GM12878 (cell line): ENCODE results near the gene FOXN4. TPM values are rescaled to one million over a fixed set of nuclear protein-coding genes. Genes with fewer than 3 reads are reported as not detected.

Experiments used
- ATAC-seq: fragments of 200-7000 bp; cut with Tn5 transposase; 3 replicates; pipeline ENCODE4 v1.9.1; 2020; ENCODE audit warnings: mild to moderate bottlenecking, moderate library complexity
- BruUV-seq: library from RNA; stranded (reverse); fragments of 400-500 nt; replicated peaks from 2 replicates; lab custom pipeline; 2021; lab: Mats Ljungman, UMichigan
- CTCF ChIA-PET: fragments of 300-600 bp; sonication (Branson Sonifier 250); formaldehyde crosslinking; extraction: SDS; loops from one replicate; lab custom pipeline; 2021; ENCODE audit warnings: inconsistent platforms; lab: Yijun Ruan, JAX
- POLR2A ChIA-PET: fragments of 350-600 bp; formaldehyde crosslinking; extraction: SDS; loops from one replicate; lab custom pipeline; 2021; ENCODE audit warnings: inconsistent platforms; lab: Charles Lee
- RAD21 ChIA-PET: fragments of 300-600 bp; sonication (Branson Sonifier 250); formaldehyde crosslinking; loops from one replicate; lab custom pipeline; 2023; ENCODE audit warnings: antibody characterized with exemption; ENCODE audit not compliant: unreplicated experiment; lab: Charles Lee
- SMC1A ChIA-PET: fragments of 300-600 bp; sonication (Branson Sonifier 250); formaldehyde crosslinking; loops from one replicate; lab custom pipeline; 2023; ENCODE audit not compliant: unreplicated experiment, uncharacterized antibody; lab: Charles Lee
- DNase-seq: peaks from one replicate; pipeline ENCODE4 v3.0.0-alpha.2; 2011; ENCODE audit warnings: low read depth, low spot score
- FAIRE-seq: peaks from 3 replicates; lab custom pipeline; 2011; peaks lifted over from hg19 to GRCh38; lab: Jason Lieb, UNC
- H2AFZ ChIP-seq: 2 replicates; pipeline ENCODE4 v1.6.0; 2011; ENCODE audit warnings: low read depth, low read length, control low read depth; ENCODE audit not compliant: control insufficient read depth
- H3K27ac ChIP-seq: 2 replicates; pipeline ENCODE4 v1.5.1; 2011; ENCODE audit warnings: control low read depth; ENCODE audit not compliant: control insufficient read depth, insufficient read depth
- H3K27me3 ChIP-seq, 2 experiments: replicated peaks in 1 of 2; 2 replicates each; pipeline versions ENCODE4 v1.6.0 to v1.6.1; 2011; ENCODE audit warnings: low read length in 1 of 2; ENCODE audit not compliant: control insufficient read depth in 2 of 2, insufficient read depth in 2 of 2
- H3K36me3 ChIP-seq, 2 experiments: 2 replicates each; pipeline ENCODE4 v1.5.1; 2011; ENCODE audit warnings: low read length in 1 of 2; ENCODE audit not compliant: control insufficient read depth in 2 of 2, insufficient read depth in 2 of 2
- H3K4me1 ChIP-seq: 2 replicates; pipeline ENCODE4 v1.6.1; 2011; ENCODE audit warnings: mild to moderate bottlenecking, low read length, moderate library complexity, mixed read lengths; ENCODE audit not compliant: control insufficient read depth, insufficient read depth
- H3K4me2 ChIP-seq: 2 replicates; pipeline ENCODE4 v1.6.0; 2011; ENCODE audit warnings: control low read depth; ENCODE audit not compliant: control insufficient read depth, insufficient read depth
- H3K4me3 ChIP-seq: fragments of 200-600 bp; sonication (generic); 2 replicates; pipeline ENCODE4 v1.5.1; 2016
- H3K79me2 ChIP-seq: 2 replicates; pipeline ENCODE4 v1.6.0; 2011; ENCODE audit warnings: low read length; ENCODE audit not compliant: control insufficient read depth, insufficient read depth
- H3K9ac ChIP-seq: 2 replicates; pipeline ENCODE4 v1.8.0; 2011; ENCODE audit warnings: low read length, control low read depth, mixed read lengths; ENCODE audit not compliant: control insufficient read depth, insufficient read depth
- H3K9me3 ChIP-seq: replicated peaks from 3 replicates; pipeline ENCODE4 v1.5.1; 2011; ENCODE audit warnings: mild to moderate bottlenecking, low read length; ENCODE audit not compliant: control insufficient read depth, insufficient read depth
- H4K20me1 ChIP-seq: 2 replicates; pipeline ENCODE4 v1.6.0; 2011; ENCODE audit not compliant: control insufficient read depth, insufficient read depth
- ASH2L ChIP-seq: fragments of 300-600, 200-600 bp; sonication (generic); IDR thresholded peaks from 2 replicates; pipeline ENCODE4 v1.6.1; 2017; ENCODE audit warnings: low read depth, mild to moderate bottlenecking, borderline replicate concordance
- ATF2 ChIP-seq: IDR thresholded peaks from 2 replicates; pipeline ENCODE4 v1.6.1; 2012; ENCODE audit warnings: low read length, inconsistent platforms
- BHLHE40 ChIP-seq, 2 experiments: fragments of 450-650 bp in 1 of 2; IDR thresholded peaks; 2 replicates each; pipeline ENCODE4 v1.6.1; 2011 to 2017; ENCODE audit warnings: low read depth in 2 of 2, borderline replicate concordance in 1 of 2, improper control_type of control experiment in 1 of 2, low read length in 1 of 2, mild to moderate bottlenecking in 1 of 2
- EED ChIP-seq: sonication (generic); IDR thresholded peaks from 2 replicates; pipeline ENCODE4 v1.6.1; 2016; ENCODE audit warnings: antibody characterized with exemption, low read depth
- EP300 ChIP-seq, 2 experiments: fragments of 150-350 bp in 1 of 2; IDR thresholded peaks; 2 replicates each; pipeline ENCODE4 v1.6.1; 2011 to 2012; ENCODE audit warnings: low read depth in 2 of 2, low read length in 2 of 2, borderline replicate concordance in 1 of 2, improper control_type of control experiment in 1 of 2, inconsistent platforms in 1 of 2; ENCODE audit not compliant: control insufficient read depth in 1 of 2
- ETV6 ChIP-seq, 2 experiments: fragments of 450-650 bp in 1 of 2; IDR thresholded peaks in 1 of 2; conservative IDR thresholded peaks in 1 of 2; 2 replicates each; pipeline ENCODE4 v1.6.1; 2014; ENCODE audit warnings: antibody characterized with exemption in 1 of 2, borderline replicate concordance in 1 of 2, low read depth in 1 of 2, mild to moderate bottlenecking in 1 of 2, moderate library complexity in 1 of 2
- EZH2 ChIP-seq: IDR thresholded peaks from 2 replicates; pipeline ENCODE4 v1.6.1; 2012; ENCODE audit warnings: low read depth, mild to moderate bottlenecking, control low read depth, inconsistent platforms, low read length, borderline replicate concordance; ENCODE audit not compliant: control insufficient read depth
- FOXK2 ChIP-seq: fragments of 450-650 bp; IDR thresholded peaks from 2 replicates; pipeline ENCODE4 v1.6.1; 2017; ENCODE audit warnings: mild to moderate bottlenecking, moderate library complexity
- IKZF2 ChIP-seq, 2 experiments: fragments of 450-650 bp; IDR thresholded peaks; 2 replicates each; pipeline ENCODE4 v1.6.1; 2017; ENCODE audit warnings: mild to moderate bottlenecking in 2 of 2, moderate library complexity in 2 of 2
- IRF4 ChIP-seq: IDR thresholded peaks from 2 replicates; pipeline ENCODE4 v1.6.1; 2011; ENCODE audit warnings: low read depth, low read length
- JUNB ChIP-seq: IDR thresholded peaks from 2 replicates; pipeline ENCODE4 v1.6.1; 2016; ENCODE audit warnings: antibody characterized with exemption, mild to moderate bottlenecking
- MEF2B ChIP-seq: fragments of 450-650 bp; IDR thresholded peaks from 2 replicates; pipeline ENCODE4 v1.6.1; 2018; ENCODE audit warnings: mild to moderate bottlenecking, moderate library complexity; ENCODE audit not compliant: partially characterized antibody, poor library complexity, severe bottlenecking
- MLLT1 ChIP-seq: fragments of 450-650 bp; IDR thresholded peaks from 2 replicates; pipeline ENCODE4 v1.6.1; 2016; ENCODE audit warnings: mild to moderate bottlenecking
- NFIC ChIP-seq: IDR thresholded peaks from 2 replicates; pipeline ENCODE4 v1.6.1; 2012; ENCODE audit warnings: low read depth, mild to moderate bottlenecking, inconsistent platforms, low read length, moderate library complexity
- NFYA ChIP-seq: IDR thresholded peaks from 2 replicates; pipeline ENCODE4 v1.6.1; 2011; ENCODE audit warnings: low read depth, mild to moderate bottlenecking, low read length, improper control_type of control experiment, borderline replicate concordance
- NR2F1 ChIP-seq: fragments of 450-650 bp; conservative IDR thresholded peaks from 2 replicates; pipeline ENCODE4 v1.6.1; 2017; ENCODE audit warnings: mild to moderate bottlenecking
- SREBF1 ChIP-seq: IDR thresholded peaks from 2 replicates; pipeline ENCODE4 v1.6.1; 2012; ENCODE audit warnings: mild to moderate bottlenecking, low read length
- TCF7 ChIP-seq: IDR thresholded peaks from 2 replicates; pipeline ENCODE4 v1.6.1; 2014; ENCODE audit warnings: antibody characterized with exemption, borderline replicate concordance
- WGBS: methylation state at CpG from one replicate; pipeline ENCODE4 v1.1.6; 2016; ENCODE audit warnings: low lambda C conversion rate; ENCODE audit not compliant: insufficient replicate concordance, insufficient coverage; ENCODE audit errors: missing lambda C conversion rate; 5-methylcytosine and 5-hydroxymethylcytosine counted together
- in situ Hi-C: fragments of 300-500 bp; cut with MboI; formaldehyde crosslinking; loops from 9 replicates; pipeline ENCODE4 v1.14.3; 2018; ENCODE audit warnings: mixed read lengths
- intact Hi-C: fragments of 100-400 bp; cut with micrococcal nuclease; formaldehyde crosslinking; loops from one replicate; pipeline ENCODE4 v1.14.2; 2022; ENCODE audit not compliant: unreplicated experiment
- polyA plus RNA-seq, 11 experiments: library from polyadenylated mRNA; depleted of rRNA in 4 of 11; unstranded in 6 of 11; stranded (reverse) in 5 of 11; fragments of >200 nt; fragmentation: Nextera tagmentation in 4 of 11; fragmentation: Illumina TruSeq in 1 of 11; extraction: Ambion mirVana in 4 of 11; extraction: Trizol in 1 of 11; gene quantifications; 1 replicate in 1 of 11; 2 replicates in 10 of 11; pipeline versions ENCODE4 v1.2.1 to v1.2.3, GENCODE V29; 2011 to 2016; ENCODE audit warnings: inconsistent platforms in 2 of 11, missing spikeins in 2 of 11, low read depth in 1 of 11
- total RNA-seq, 4 experiments: library from RNA; depleted of rRNA in 3 of 4; stranded (reverse); fragments of >200 nt in 3 of 4; fragmentation: Illumina TruSeq in 1 of 4; extraction: Trizol in 1 of 4; gene quantifications; 2 replicates each; pipeline versions ENCODE4 v1.2.1 to v1.2.3, GENCODE V29; 2013 to 2021

Gene FOXN4
- total and polyA plus RNA-seq, 10 of the 15 experiments (the other 5 are each of a cell fraction or from before 2014, with no cell fraction given), result not detected

- Histone ChIP-seq H3K9me3 (no peaks in the 10 kb centered on the region), H2AFZ (0 out of 2 replicates have a peak overlapping the region, but pooled peaks have one; percentile 12), H3K4me1 (no peaks in the 10 kb centered on the region; the same call in 1 of the 2 replicates), H3K27me3 (no peaks in the 10 kb centered on the region), H3K79me2 (no peaks in the 10 kb centered on the region), H4K20me1 (no peaks in the 10 kb centered on the region), H3K4me3 (peak overlapping the region; percentile 49), H3K9ac (no peak overlapping the region)
- ChIA-PET SMC1A (no interaction called here), CTCF (no interaction called here), POLR2A (no interaction called here)
- in situ Hi-C loops, result no loop called here
- BruUV-seq, result no TSS peak
- ATAC-seq (peak; percentile 86), DNase-seq (peak; percentile 34), FAIRE-seq (peak; percentile 71)
- TF ChIP-seq IRF4 (peak; percentile 88), EZH2 (no peak), NFIC (peak; percentile 59; the same call in 1 of the 2 replicates), TCF7 (no peak), EP300 (IDR thresholded peaks at IDR 0.05; ENCODE audit: borderline replicate concordance in 1 of 2, control insufficient read depth in 1 of 2, low read depth in 2 of 2, low read length in 2 of 2) (peak in 1 of 2 experiments; percentile 31; a peak in 1 of 4 replicates), IKZF2 (IDR thresholded peaks at IDR 0.05) (peak; percentile 47 to 50; a peak in 2 of 4 replicates), MLLT1 (no peak), JUNB (peak; percentile 89), ATF2 (peak; percentile 62; the same call in 1 of the 2 replicates), EED (0 out of 2 replicates have a peak, but pooled peaks have one; percentile 49), SREBF1 (no peak), NR2F1 (no peak), ASH2L (0 out of 2 replicates have a peak, but pooled peaks have one; percentile 40), ETV6 (conservative IDR thresholded peaks at IDR 0.05 in 1 of 2, IDR thresholded peaks at IDR 0.05 in 1 of 2; ENCODE audit: borderline replicate concordance in 1 of 2, low read depth in 1 of 2) (peak in 1 of 2 experiments; percentile 56; a peak in 2 of 4 replicates), NFYA (no peak), BHLHE40 (IDR thresholded peaks at IDR 0.05; ENCODE audit: borderline replicate concordance in 1 of 2, low read depth in 2 of 2, low read length in 1 of 2) (0 out of 4 replicates have a peak, but pooled peaks of 1 of the 2 experiments have one; percentile 10), FOXK2 (no peak), MEF2B (no peak)
- TF ChIP-seq, all 136 proteins: peak for 10
- Histone ChIP-seq H3K36me3 (no peaks in the 10 kb centered on the region), H3K4me2 (peak overlapping the region; percentile 41), H3K27ac (peak overlapping the region; percentile 8; the same call in 1 of the 2 replicates)
- WGBS, result 10% methylated on average over 10 of the region's 10 CpGs
- intact Hi-C loops, result no loop called here
- RAD21 ChIA-PET, result no interaction called here
Measured at GRCh38 chr12:109358154-109358869, 49.2 kb upstream of the FOXN4 start.
